Lung (tissue), 12 donors: ENCODE results near the gene C3orf18. TPM values are rescaled to one million over a fixed set of nuclear protein-coding genes. Genes with fewer than 3 reads are reported as not detected.
A peak's percentile ranks its signal among the peaks of the same experiment; 100 is the strongest.

ENCODE experiments used
- ATAC-seq: fragments of 200-7000 bp; cut with Tn5 transposase; one replicate; pipeline ENCODE4 v1.9.1; 2020; ENCODE audit warnings: moderate number of reproducible peaks; ENCODE audit not compliant: insufficient read depth, low FRiP score
- DNase-seq, 3 donors: peaks; one replicate each; pipeline ENCODE4 v3.0.0-alpha.2; 2013 to 2017
- H3K27ac ChIP-seq, 2 donors: one replicate each; pipeline ENCODE4 v1.5.1; 2013; ENCODE audit warnings: mild to moderate bottlenecking in 2 of 2, moderate library complexity in 2 of 2, control low read depth in 1 of 2, inconsistent platforms in 1 of 2, low read depth in 1 of 2, low read length in 1 of 2
- H3K27me3 ChIP-seq, 3 donors: one replicate each; pipeline ENCODE4 v1.5.1; 2013; ENCODE audit warnings: low read length in 2 of 3; ENCODE audit not compliant: control insufficient read depth in 3 of 3, insufficient read depth in 3 of 3
- H3K36me3 ChIP-seq, 4 donors: one replicate each; pipeline ENCODE4 v1.5.1; 2013; ENCODE audit warnings: low read length in 4 of 4, mild to moderate bottlenecking in 1 of 4, moderate library complexity in 1 of 4; ENCODE audit not compliant: control insufficient read depth in 4 of 4, insufficient read depth in 4 of 4
- H3K4me1 ChIP-seq, 5 donors: one replicate each; pipeline ENCODE4 v1.5.1; 2013; ENCODE audit warnings: low read length in 5 of 5, mild to moderate bottlenecking in 2 of 5, moderate library complexity in 1 of 5; ENCODE audit not compliant: control insufficient read depth in 5 of 5, insufficient read depth in 5 of 5
- H3K4me3 ChIP-seq: one replicate; pipeline ENCODE4 v1.5.1; 2013; ENCODE audit warnings: mild to moderate bottlenecking, control low read depth, moderate library complexity
- H3K9ac ChIP-seq, 2 donors: one replicate each; pipeline ENCODE4 v1.5.1; 2013; ENCODE audit warnings: low read length in 2 of 2, control low read depth in 1 of 2; ENCODE audit not compliant: insufficient read depth in 1 of 2
- H3K9me3 ChIP-seq, 4 donors: one replicate each; pipeline ENCODE4 v1.5.1; 2013; ENCODE audit warnings: low read length in 3 of 4, mild to moderate bottlenecking in 1 of 4, moderate library complexity in 1 of 4; ENCODE audit not compliant: control insufficient read depth in 4 of 4, insufficient read depth in 3 of 4
- CTCF ChIP-seq: IDR thresholded peaks from 2 replicates; pipeline ENCODE4 v1.5.1; 2012; ENCODE audit warnings: mild to moderate bottlenecking; ENCODE audit errors: control extremely low read depth, extremely low read depth
- WGBS, 2 donors: extraction: QIAGEN DNeasy Blood & Tissue Kit; methylation state at CpG; one replicate each; pipeline ENCODE4 v1.1.7; 2013; 5-methylcytosine and 5-hydroxymethylcytosine counted together
- polyA plus RNA-seq, 2 donors: library from polyadenylated mRNA; stranded (reverse); fragments of 200-250 nt; gene quantifications; one replicate each; pipeline ENCODE4 v1.2.1, GENCODE V29; 2013
- total RNA-seq, 2 donors: library from RNA; depleted of rRNA in 1 of 2; stranded (reverse); fragments of >200 nt in 1 of 2; gene quantifications; one replicate each; pipeline ENCODE4 v1.2.1, GENCODE V29; 2014 to 2021
- donor health status: control.
- donor health status: control.
- donor health status: Bipolar disorder and iron deficiency.
- donor health status: healthy.
- donor health status: DM: yes; HTN: yes; CAD: no.

C3orf18 gene
- total and polyA plus RNA-seq, 4 donors = 2.7 to 7.0 (median 4.5) TPM

- H3K27ac ChIP-seq = peak overlapping the region in 1 of 2 donors; percentile 69
- DNase-seq (no peak), ATAC-seq (no peak)
- no peak for TF ChIP-seq CTCF
- no peaks in the 10 kb centered on the region for H3K36me3 ChIP-seq
- peaks cover 0 to 21% (median 13%) of the 10 kb centered on the region in 5 donors for H3K4me1 ChIP-seq
- no peaks in the 10 kb centered on the region for H3K9me3 ChIP-seq
- H3K27me3 ChIP-seq = no peaks in the 10 kb centered on the region
- 15 to 25% methylated on average over 11 of the region's 11 CpGs for WGBS, 2 donors
- H3K9ac ChIP-seq = peak overlapping the region; percentile 8 to 31
- H3K4me3 ChIP-seq = peak overlapping the region; percentile 33
These were observed 549 bp downstream of the C3orf18 start for GRCh38 chr3:50567011-50567385.

- WGBS, 2 donors = 80 to 88% methylated on average over 1 of the region's 1 CpG
- Histone ChIP-seq H3K27ac (no peak overlapping the region), H3K4me1 (peaks cover 0 to 14% (median 7%) of the 10 kb centered on the region in 5 donors), H3K27me3 (no peaks in the 10 kb centered on the region), H3K36me3 (peaks cover 0 to 2% (median 0%) of the 10 kb centered on the region in 4 donors), H3K9me3 (no peaks in the 10 kb centered on the region), H3K9ac (no peak overlapping the region), H3K4me3 (no peak overlapping the region)
- no peak for ATAC-seq
- no peak for TF ChIP-seq CTCF
- no peak for DNase-seq
These were observed 3.2 kb downstream of the C3orf18 start for GRCh38 chr3:50564321-50564720.

GRCh38 chr3:50563867-50564266 is 3.7 kb downstream of the C3orf18 start:
- H3K27ac ChIP-seq = no peak overlapping the region
- no peak for TF ChIP-seq CTCF
- no peak for ATAC-seq

GRCh38 chr3:50562861-50563260 is 4.7 kb downstream of the C3orf18 start:
- TF ChIP-seq CTCF = no peak
- peaks cover 3 to 12% (median 5%) of the 10 kb centered on the region in 5 donors for H3K4me1 ChIP-seq
- ATAC-seq (no peak), DNase-seq (no peak)
- H3K4me3 ChIP-seq = no peak overlapping the region
- no peaks in the 10 kb centered on the region for H3K9me3 ChIP-seq
- no peak overlapping the region for H3K27ac ChIP-seq
- no peaks in the 10 kb centered on the region for H3K27me3 ChIP-seq
- WGBS, 2 donors = 61 to 70% methylated on average over 2 of the region's 2 CpGs
- no peak overlapping the region for H3K9ac ChIP-seq
- peaks cover 0 to 2% (median 0%) of the 10 kb centered on the region in 4 donors for H3K36me3 ChIP-seq

More at GRCh38 chr3:50563867-50564266, 3.7 kb downstream of the C3orf18 start:
- no peak for DNase-seq
- Histone ChIP-seq H3K9ac (no peak overlapping the region), H3K9me3 (no peaks in the 10 kb centered on the region), H3K4me3 (no peak overlapping the region), H3K4me1 (peaks cover 0 to 14% (median 7%) of the 10 kb centered on the region in 5 donors), H3K36me3 (peaks cover 0 to 2% (median 0%) of the 10 kb centered on the region in 4 donors), H3K27me3 (no peaks in the 10 kb centered on the region)
- WGBS, 2 donors = 85 to 94% methylated on average over 2 of the region's 2 CpGs
